H1 (cell line): Measurements from ENCODE around the gene ESR1. TPM values are rescaled to one million over a fixed set of nuclear protein-coding genes. Genes with fewer than 3 reads are reported as not detected.

Experiments used
- CTCF ChIA-PET: fragments of 300-600 bp; sonication (Branson Sonifier 250); formaldehyde crosslinking; loops from one replicate; lab custom pipeline; 2021; ENCODE audit not compliant: partially characterized antibody; lab: Charles Lee
- POLR2A ChIA-PET: fragments of 300-600 bp; sonication (Branson Sonifier 250); formaldehyde crosslinking; loops from one replicate; lab custom pipeline; 2021; ENCODE audit warnings: inconsistent platforms; ENCODE audit not compliant: partially characterized antibody; lab: Charles Lee
- DNase-seq, 2 experiments: peaks; one replicate each; pipeline versions ENCODE4 v3.0.0 to v3.0.0-alpha.2; 2010 to 2022; ENCODE audit warnings: low spot score in 2 of 2, low read depth in 1 of 2, mixed read lengths in 1 of 2
- FAIRE-seq: peaks from 2 replicates; lab custom pipeline; 2011; peaks lifted over from hg19 to GRCh38; lab: Jason Lieb, UNC
- H2AFZ ChIP-seq: 2 replicates; pipeline ENCODE4 v1.8.1; 2012; ENCODE audit warnings: low read length, inconsistent platforms
- H2AK5ac ChIP-seq: 2 replicates; pipeline ENCODE4 v1.6.1; 2013; ENCODE audit warnings: low read depth, low read length
- H2BK120ac ChIP-seq: replicated peaks from 2 replicates; pipeline ENCODE3; 2013; ENCODE audit warnings: low read depth, low read length, inconsistent platforms
- H2BK12ac ChIP-seq: 2 replicates; pipeline ENCODE4 v1.6.1; 2013; ENCODE audit warnings: low read depth, low read length
- H2BK15ac ChIP-seq: 2 replicates; pipeline ENCODE4 v1.6.1; 2013; ENCODE audit warnings: low read length
- H2BK20ac ChIP-seq: 2 replicates; pipeline ENCODE4 v1.6.1; 2013; ENCODE audit warnings: low read length
- H2BK5ac ChIP-seq: 2 replicates; pipeline ENCODE4 v1.6.1; 2013; ENCODE audit warnings: low read depth, low read length
- H3K14ac ChIP-seq: 2 replicates; pipeline ENCODE4 v1.6.1; 2013; ENCODE audit warnings: inconsistent platforms; ENCODE audit not compliant: insufficient read length
- H3K18ac ChIP-seq: 2 replicates; pipeline ENCODE4 v1.6.1; 2013; ENCODE audit warnings: low read length; ENCODE audit errors: extremely low read depth
- H3K23ac ChIP-seq: 2 replicates; pipeline ENCODE4 v1.6.1; 2013; ENCODE audit warnings: inconsistent platforms; ENCODE audit not compliant: insufficient read length
- H3K23me2 ChIP-seq: 2 replicates; pipeline ENCODE4 v1.6.1; 2013; ENCODE audit warnings: low read depth, low read length
- H3K27ac ChIP-seq: 2 replicates; pipeline ENCODE4 v1.6.1; 2011; ENCODE audit warnings: low read depth, low read length, inconsistent platforms
- H3K27me3 ChIP-seq, 4 experiments: replicated peaks in 1 of 4; 1 replicate in 1 of 4; 2 replicates in 3 of 4; pipeline versions ENCODE4 v1.6.1 to v1.8.1; 2011 to 2013; ENCODE audit warnings: low read length in 3 of 4, mild to moderate bottlenecking in 3 of 4, inconsistent platforms in 2 of 4, mixed read lengths in 2 of 4, moderate library complexity in 1 of 4; ENCODE audit not compliant: control insufficient read depth in 3 of 4, insufficient read depth in 3 of 4; ENCODE audit errors: extremely low read depth in 1 of 4
- H3K36me3 ChIP-seq, 4 experiments: 2 replicates each; pipeline versions ENCODE4 v1.6.1 to v1.8.1; 2011 to 2013; ENCODE audit warnings: mild to moderate bottlenecking in 4 of 4, low read length in 3 of 4, moderate library complexity in 2 of 4, control low read depth in 1 of 4, inconsistent platforms in 1 of 4; ENCODE audit not compliant: insufficient read depth in 4 of 4, control insufficient read depth in 2 of 4
- H3K4ac ChIP-seq: replicated peaks from 2 replicates; pipeline ENCODE3; 2013; ENCODE audit warnings: low read length, low read depth, mixed read lengths, inconsistent platforms; ENCODE audit not compliant: insufficient read length
- H3K4me1 ChIP-seq, 4 experiments: replicated peaks in 1 of 4; 1 replicate in 1 of 4; 2 replicates in 3 of 4; pipeline versions ENCODE4 v1.6.1 to v1.8.1; 2011 to 2013; ENCODE audit warnings: low read length in 3 of 4, inconsistent platforms in 2 of 4, mixed read lengths in 1 of 4; ENCODE audit not compliant: insufficient read depth in 4 of 4, control insufficient read depth in 3 of 4
- H3K4me2 ChIP-seq, 2 experiments: 2 replicates each; pipeline versions ENCODE4 v1.6.1 to v1.8.1; 2011 to 2013; ENCODE audit warnings: low read depth in 2 of 2, low read length in 2 of 2, control low read depth in 1 of 2, inconsistent platforms in 1 of 2, mild to moderate bottlenecking in 1 of 2; ENCODE audit not compliant: insufficient read depth in 1 of 2
- H3K4me3 ChIP-seq, 4 experiments: fragments of 200-600, 300-600 bp in 1 of 4; sonication (generic), shearing (Covaris generic), sonication (Bioruptor Twin) in 1 of 4; 2 replicates each; pipeline versions ENCODE4 v1.5.1 to v1.8.1; 2011 to 2016; ENCODE audit warnings: low read length in 4 of 4, low read depth in 3 of 4, control low read depth in 2 of 4, inconsistent platforms in 2 of 4, mild to moderate bottlenecking in 2 of 4, mixed read lengths in 1 of 4, moderate library complexity in 1 of 4; ENCODE audit not compliant: insufficient read depth in 2 of 4; ENCODE audit errors: extremely low read depth in 1 of 4
- H3K56ac ChIP-seq: replicated peaks from 2 replicates; pipeline ENCODE3; 2013; ENCODE audit warnings: low read depth, mild to moderate bottlenecking, mixed read lengths, low read length, inconsistent platforms; ENCODE audit not compliant: insufficient read length
- H3K79me1 ChIP-seq: 2 replicates; pipeline ENCODE4 v1.6.1; 2013; ENCODE audit warnings: low read depth, low read length, control low read depth
- H3K79me2 ChIP-seq, 2 experiments: 2 replicates each; pipeline versions ENCODE4 v1.6.1 to v1.8.1; 2012 to 2013; ENCODE audit warnings: low read length in 2 of 2, mild to moderate bottlenecking in 2 of 2, inconsistent platforms in 1 of 2; ENCODE audit not compliant: insufficient read depth in 2 of 2, control insufficient read depth in 1 of 2
- H3K9ac ChIP-seq, 4 experiments: replicated peaks in 1 of 4; 1 replicate in 1 of 4; 2 replicates in 3 of 4; pipeline versions ENCODE4 v1.6.1 to v1.8.1; 2011 to 2013; ENCODE audit warnings: low read depth in 3 of 4, low read length in 3 of 4, control low read depth in 2 of 4, mild to moderate bottlenecking in 2 of 4, moderate library complexity in 2 of 4, inconsistent platforms in 1 of 4; ENCODE audit errors: extremely low read depth in 1 of 4
- H3K9me3 ChIP-seq, 2 experiments: 2 replicates each; pipeline versions ENCODE4 v1.6.1 to v1.8.1; 2012 to 2013; ENCODE audit warnings: mild to moderate bottlenecking in 2 of 2, moderate library complexity in 2 of 2, control low read depth in 1 of 2, inconsistent platforms in 1 of 2, low read depth in 1 of 2, low read length in 1 of 2, mixed read lengths in 1 of 2; ENCODE audit not compliant: insufficient read depth in 2 of 2
- H4K20me1 ChIP-seq, 2 experiments: replicated peaks in 1 of 2; 2 replicates each; pipeline versions ENCODE3 to v1.8.1; 2011 to 2013; ENCODE audit warnings: inconsistent platforms in 2 of 2, low read length in 2 of 2, mild to moderate bottlenecking in 1 of 2; ENCODE audit not compliant: insufficient read depth in 2 of 2, control insufficient read depth in 1 of 2
- H4K5ac ChIP-seq: 2 replicates; pipeline ENCODE4 v1.6.1; 2013; ENCODE audit warnings: low read length, low read depth, mixed read lengths, inconsistent platforms; ENCODE audit not compliant: insufficient read length
- H4K8ac ChIP-seq: 2 replicates; pipeline ENCODE4 v1.8.0; 2013; ENCODE audit warnings: mild to moderate bottlenecking, moderate library complexity, low read length, inconsistent platforms; ENCODE audit not compliant: insufficient read depth; ENCODE audit errors: extremely low read depth
- H4K91ac ChIP-seq: replicated peaks from 2 replicates; pipeline ENCODE3; 2013; ENCODE audit warnings: low read length, mixed read lengths, inconsistent platforms; ENCODE audit not compliant: insufficient read length
- JUN ChIP-seq: IDR thresholded peaks from 2 replicates; pipeline ENCODE4 v1.6.1; 2011; ENCODE audit warnings: low read depth, mild to moderate bottlenecking, improper control_type of control experiment, low read length
- WGBS, 2 experiments: shearing (Covaris generic) in 1 of 2; methylation state at CpG; one replicate each; pipeline versions ENCODE4 v1.1.6 to v1.1.7; 2013 to 2015; ENCODE audit warnings: low lambda C conversion rate in 2 of 2, mixed read lengths in 2 of 2, inconsistent platforms in 1 of 2, low coverage in 1 of 2, missing lambda C conversion rate in 1 of 2; ENCODE audit not compliant: insufficient replicate concordance in 2 of 2, insufficient coverage in 1 of 2, insufficient read length in 1 of 2; ENCODE audit errors: extremely low coverage in 1 of 2, missing lambda C conversion rate in 1 of 2; 5-methylcytosine and 5-hydroxymethylcytosine counted together
- polyA plus RNA-seq, 7 experiments: library from polyadenylated mRNA; depleted of rRNA in 3 of 7; stranded (reverse) in 5 of 7; unstranded in 2 of 7; fragments of >200 nt in 5 of 7; fragments of 200-250 nt in 2 of 7; gene quantifications; 1 replicate in 5 of 7; 2 replicates in 1 of 7; 4 replicates in 1 of 7; pipeline versions ENCODE4 v1.2.1 to v1.2.3, GENCODE V29; 2011 to 2013; ENCODE audit warnings: missing spikeins in 2 of 7, mixed read lengths in 2 of 7
- total RNA-seq: library from RNA; stranded (reverse); fragmentation: NEBNext Ultra II Directional; extraction: Animal tissue kit (Norgen Biotek cat#: 25700); gene quantifications from 2 replicates; pipeline ENCODE4 v1.2.1, GENCODE V29; 2021

The ESR1 gene
- total and polyA plus RNA-seq, 2 of the 8 experiments (the other 6 are each of a cell fraction or from before 2014, with no cell fraction given), result 0.03 to 0.17 TPM

DNA sequence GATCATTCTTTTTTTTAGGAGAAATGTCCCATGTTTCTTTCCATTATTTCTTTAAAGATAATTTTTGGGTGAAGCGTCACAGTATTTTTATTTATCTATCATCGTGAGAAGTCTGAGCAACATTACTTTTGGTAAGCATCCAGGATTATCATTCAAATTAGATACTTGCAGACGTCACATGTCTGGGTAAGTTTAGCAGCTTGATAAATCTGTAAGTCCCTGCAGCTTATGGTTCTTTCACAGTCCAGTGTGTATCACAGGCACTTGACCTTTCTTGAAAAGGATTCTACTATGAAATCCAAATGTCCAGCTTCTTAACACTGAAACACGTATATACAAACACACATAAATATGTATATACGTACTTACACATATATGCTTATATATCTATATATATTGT, 359.4 kb downstream of the ESR1 start:
- Histone ChIP-seq H3K18ac (no peak overlapping the region), H2AK5ac (no peak overlapping the region), H3K4me3 (no peak overlapping the region), H3K27ac (no peak overlapping the region), H3K4ac (no peak overlapping the region), H3K36me3 (no peaks in the 10 kb centered on the region), H3K9me3 (no peaks in the 10 kb centered on the region), H3K9ac (no peak overlapping the region), H3K79me2 (no peaks in the 10 kb centered on the region), H3K14ac (no peak overlapping the region), H4K20me1 (no peaks in the 10 kb centered on the region), H2BK20ac (no peak overlapping the region), H4K8ac (no peak overlapping the region), H2BK120ac (no peak overlapping the region), H3K27me3 (no peaks in the 10 kb centered on the region), H4K5ac (no peak overlapping the region), H3K4me2 (no peak overlapping the region), H3K4me1 (peaks cover 0 to 7% (median under 1%) of the 10 kb centered on the region in 4 experiments; a peak in 3 of 7 replicates), H2AFZ (no peak overlapping the region), H2BK5ac (no peak overlapping the region), H2BK15ac (no peak overlapping the region), H4K91ac (no peak overlapping the region), H3K79me1 (no peaks in the 10 kb centered on the region), H3K23me2 (no peaks in the 10 kb centered on the region), H2BK12ac (no peak overlapping the region), H3K56ac (no peak overlapping the region), H3K23ac (no peak overlapping the region)
- ChIA-PET CTCF (interaction anchor here (0.9 to 1.5 kb wide), 3 partner anchors 13 to 532 kb away, joined by 3 to 4 read pairs (median 3); no protein-coding TSS in a partner anchor), POLR2A (no interaction called here)
- no peak for DNase-seq
- FAIRE-seq, result no peak
- 99% methylated on average over 5 of the region's 5 CpGs; no CpG with 5 or more reads in 1 of the 2 experiments for WGBS, 2 experiments
- no peak for TF ChIP-seq JUN
